Measurements from ENCODE around the gene HSD11B1L.

DNA sequence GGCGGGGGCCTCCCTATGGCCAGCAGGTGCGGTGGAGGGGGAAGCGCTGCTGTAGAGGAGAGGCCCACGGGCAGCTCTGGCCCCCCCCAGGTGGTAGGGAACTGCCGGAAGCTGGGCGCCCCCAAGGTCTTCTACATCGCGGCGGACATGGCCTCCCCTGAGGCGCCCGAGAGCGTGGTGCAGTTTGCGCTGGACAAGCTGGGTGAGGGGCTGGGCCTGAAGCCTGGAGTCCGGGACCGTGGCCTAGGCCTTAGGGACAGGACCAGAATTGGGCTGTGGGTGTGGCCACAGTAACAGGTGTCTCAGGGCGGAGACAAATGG is 5.5 kb downstream of the HSD11B1L start:
- TF ChIP-seq POLR2AphosphoS5 (IDR thresholded peaks at IDR 0.05; ENCODE audit: borderline replicate concordance, low read depth, low read length) = no peak
- TF ChIP-seq EZH2 (IDR thresholded peaks at IDR 0.05) = no peak

Data from SK-N-MC (cell line).